GM18520 (cell line): ENCODE measurements around the gene GDF9.

Experiments
- ATAC-seq: cut with Tn5 transposase; IDR thresholded peaks from one replicate; pipeline ENCODE4 v1.9.1; 2021; ENCODE audit not compliant: unreplicated experiment

GDF9 gene, protein sequence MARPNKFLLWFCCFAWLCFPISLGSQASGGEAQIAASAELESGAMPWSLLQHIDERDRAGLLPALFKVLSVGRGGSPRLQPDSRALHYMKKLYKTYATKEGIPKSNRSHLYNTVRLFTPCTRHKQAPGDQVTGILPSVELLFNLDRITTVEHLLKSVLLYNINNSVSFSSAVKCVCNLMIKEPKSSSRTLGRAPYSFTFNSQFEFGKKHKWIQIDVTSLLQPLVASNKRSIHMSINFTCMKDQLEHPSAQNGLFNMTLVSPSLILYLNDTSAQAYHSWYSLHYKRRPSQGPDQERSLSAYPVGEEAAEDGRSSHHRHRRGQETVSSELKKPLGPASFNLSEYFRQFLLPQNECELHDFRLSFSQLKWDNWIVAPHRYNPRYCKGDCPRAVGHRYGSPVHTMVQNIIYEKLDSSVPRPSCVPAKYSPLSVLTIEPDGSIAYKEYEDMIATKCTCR

GRCh38 chr5:132866342-132867045, at the start of gene GDF9, which contains the start of gene UQCRQ:
Gene GDF9, minus strand, starts transcription at chr5:132866469. Its CDS starts 1,936 bp downstream, at chr5:132864533.
Gene UQCRQ, plus strand, starts transcription at chr5:132866642. Its CDS starts 240 bp downstream, at chr5:132866882.
- ATAC-seq = peak; percentile 99

DNA sequence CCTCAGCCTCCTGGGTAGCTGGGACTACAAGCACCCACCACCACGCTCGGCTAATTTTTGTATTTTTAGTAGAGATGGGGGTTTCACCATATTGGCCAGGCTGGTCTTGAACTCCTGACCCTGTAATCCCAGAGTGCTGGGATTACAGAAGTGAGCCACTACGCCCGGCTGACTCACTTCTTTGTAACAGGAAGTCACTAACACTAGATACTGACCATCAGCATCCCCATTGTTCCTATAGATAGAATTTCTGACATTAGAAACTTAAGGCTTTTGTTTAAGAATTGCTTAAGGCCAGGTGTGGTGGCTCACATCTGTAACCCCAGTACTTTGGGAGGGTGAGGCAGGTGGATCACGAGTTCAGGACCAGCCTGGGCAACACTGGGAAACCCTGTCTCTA, 49.4 kb upstream of the GDF9 start:
- ATAC-seq = no peak

GRCh38 chr5:132909702-132910101, 43.4 kb upstream of the GDF9 start:
- ATAC-seq = no peak

DNA sequence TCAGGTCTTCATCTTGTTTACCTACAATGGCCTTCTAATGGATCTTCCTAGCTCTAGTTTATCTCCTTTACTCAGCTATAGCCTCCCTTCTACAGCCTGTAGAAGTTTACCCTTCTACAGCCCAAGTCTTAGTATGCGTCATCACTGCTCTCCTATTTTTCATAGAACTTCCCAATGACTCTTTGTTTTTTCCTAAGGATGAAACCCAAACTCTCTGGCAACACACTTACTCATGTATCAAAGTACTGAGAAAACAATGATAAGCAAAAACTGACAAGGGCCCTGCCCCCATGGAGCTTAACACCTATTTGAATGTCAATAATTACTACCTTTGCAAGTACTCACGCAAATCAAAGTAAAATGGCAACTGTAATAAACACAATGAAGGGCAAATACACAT, 40.9 kb upstream of the GDF9 start:
- ATAC-seq = no peak

GRCh38 chr5:132905938-132906337, 39.7 kb upstream of the GDF9 start:
- ATAC-seq = no peak

DNA sequence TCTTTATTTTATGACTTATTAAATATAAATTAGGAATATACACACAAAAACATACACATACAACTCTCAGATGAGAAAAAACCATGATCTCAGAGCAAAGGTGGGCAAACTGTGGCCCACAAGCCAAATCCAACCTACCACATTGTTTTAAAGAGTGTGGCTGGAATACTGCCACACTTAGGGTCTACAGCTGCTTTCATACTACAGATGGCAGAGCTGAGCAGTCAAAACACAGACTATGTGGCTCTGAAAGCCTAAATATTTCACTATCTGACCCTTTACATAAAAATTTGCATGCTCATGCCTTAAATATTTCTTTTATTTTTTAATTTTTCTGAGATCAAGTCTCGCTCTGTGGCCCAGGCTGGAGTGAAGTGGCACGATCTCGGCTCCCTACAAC, 35.5 kb upstream of the GDF9 start:
- no peak for ATAC-seq

GRCh38 chr5:132901036-132901435, 34.8 kb upstream of the GDF9 start:
- ATAC-seq = no peak

- ATAC-seq = no peak
Measured at GRCh38 chr5:132898094-132898493, 31.8 kb upstream of the GDF9 start.

DNA sequence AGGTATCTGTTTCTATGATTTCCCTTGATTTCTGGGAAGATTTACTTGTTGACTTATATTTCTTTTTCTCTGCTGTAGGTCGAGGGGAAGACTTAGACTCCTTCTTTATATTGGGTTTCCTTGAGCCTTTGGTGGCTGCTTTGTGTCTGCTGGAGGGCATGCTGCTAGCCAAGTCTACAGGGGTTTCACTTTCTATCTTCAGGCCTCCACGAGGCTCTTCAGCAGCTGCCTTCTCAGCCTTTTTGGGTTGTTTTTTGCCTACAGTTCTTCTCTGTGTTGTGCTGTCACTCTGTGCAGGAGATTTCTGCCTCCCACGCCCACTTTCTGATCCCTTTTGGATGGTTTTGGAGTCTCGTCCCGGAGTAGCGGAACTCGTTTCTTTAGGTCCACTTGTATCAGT, 30.4 kb upstream of the GDF9 start:
- ATAC-seq = no peak

GRCh38 chr5:132895719-132896305, 29.5 kb upstream of the GDF9 start:
- ATAC-seq = no peak

DNA sequence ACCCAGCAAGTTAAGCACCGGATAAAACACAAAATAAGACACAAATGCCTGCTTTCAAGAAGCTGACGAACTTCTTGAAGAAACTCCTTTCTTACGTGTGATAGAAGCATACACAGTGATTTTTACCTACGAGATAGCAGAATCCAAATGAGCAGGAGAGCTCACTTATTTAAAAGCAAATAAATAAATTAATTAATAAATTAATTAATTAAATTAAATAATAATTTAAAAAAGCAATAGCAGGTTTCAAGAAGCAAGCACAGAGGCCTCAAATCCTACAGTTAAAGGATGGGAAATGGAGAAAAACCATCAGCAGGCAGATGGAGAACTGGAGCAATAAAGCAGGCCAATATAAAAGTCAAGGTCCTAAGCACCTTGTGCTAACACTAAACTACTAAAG, 24.5 kb upstream of the GDF9 start:
- ATAC-seq = no peak

GRCh38 chr5:132889501-132889900, 23.2 kb upstream of the GDF9 start:
- ATAC-seq = no peak

- no peak for ATAC-seq
Measured at GRCh38 chr5:132887283-132887682, 21.0 kb upstream of the GDF9 start.

- no peak for ATAC-seq
Measured at GRCh38 chr5:132886064-132886823, 20.0 kb upstream of the GDF9 start.

DNA sequence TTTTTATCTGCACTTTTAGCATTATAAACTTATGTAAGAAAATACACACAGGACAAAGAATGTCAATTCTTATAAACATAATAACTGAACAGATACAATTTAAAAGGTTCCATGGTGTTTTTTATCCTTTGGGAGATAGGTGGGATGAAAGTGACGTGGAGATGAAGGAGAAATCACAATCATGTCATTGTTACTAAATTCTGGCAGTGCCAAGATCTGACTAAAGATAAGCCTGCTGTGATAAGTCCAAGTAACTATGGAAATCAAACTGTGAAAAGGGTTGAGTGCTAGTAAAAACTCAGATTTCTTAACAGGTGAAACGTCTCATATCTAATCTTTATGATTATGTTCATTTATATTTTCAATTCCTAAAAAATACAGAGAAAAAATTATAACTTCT, 18.3 kb upstream of the GDF9 start:
- ATAC-seq = no peak

DNA sequence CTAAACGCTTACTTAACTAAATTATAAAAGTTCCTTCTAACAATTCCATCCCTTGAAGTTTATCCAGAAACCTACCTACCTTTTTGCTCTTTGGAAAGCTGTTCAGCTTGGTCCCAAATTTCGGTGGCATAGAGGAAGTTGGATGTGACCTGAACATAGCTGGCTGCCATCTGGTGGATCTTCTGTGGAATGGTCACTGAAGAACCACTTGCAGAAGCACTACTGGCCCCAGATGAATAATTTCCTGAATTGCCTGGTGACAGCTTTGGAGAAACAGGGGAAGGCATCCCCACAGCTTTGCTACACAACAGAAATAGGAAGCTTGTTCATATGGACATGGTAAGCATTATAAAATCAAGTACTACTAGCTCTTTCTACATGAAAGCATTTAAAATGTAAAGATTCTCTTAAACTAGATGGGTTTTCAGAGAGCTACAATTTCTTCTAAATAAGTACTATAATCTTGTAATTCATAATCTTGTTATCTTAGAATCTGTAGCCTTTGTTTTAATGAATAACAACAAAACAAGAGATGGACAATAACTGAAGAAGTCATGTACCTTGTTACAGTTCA, 17.1 kb upstream of the GDF9 start:
- ATAC-seq = no peak

DNA sequence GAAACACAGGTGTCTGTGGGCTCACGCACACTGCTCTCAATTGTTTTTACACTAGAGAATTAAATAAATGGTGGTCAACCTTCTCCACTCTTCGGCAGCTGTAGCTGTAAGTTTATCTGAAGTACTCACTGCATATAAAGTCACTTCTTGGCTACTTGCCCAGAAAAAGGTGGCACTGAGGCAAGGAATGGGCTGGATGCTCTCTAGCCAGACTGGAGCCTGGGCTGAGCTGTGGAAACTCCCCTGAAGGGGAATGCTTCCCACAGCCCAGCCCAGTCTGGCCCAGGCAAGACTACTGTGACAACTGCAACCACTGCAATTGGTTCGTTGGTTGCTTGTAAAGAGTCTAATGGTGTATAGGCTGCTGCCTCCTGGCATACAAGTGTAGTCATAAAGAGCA, 11.7 kb upstream of the GDF9 start:
- ATAC-seq = no peak

DNA sequence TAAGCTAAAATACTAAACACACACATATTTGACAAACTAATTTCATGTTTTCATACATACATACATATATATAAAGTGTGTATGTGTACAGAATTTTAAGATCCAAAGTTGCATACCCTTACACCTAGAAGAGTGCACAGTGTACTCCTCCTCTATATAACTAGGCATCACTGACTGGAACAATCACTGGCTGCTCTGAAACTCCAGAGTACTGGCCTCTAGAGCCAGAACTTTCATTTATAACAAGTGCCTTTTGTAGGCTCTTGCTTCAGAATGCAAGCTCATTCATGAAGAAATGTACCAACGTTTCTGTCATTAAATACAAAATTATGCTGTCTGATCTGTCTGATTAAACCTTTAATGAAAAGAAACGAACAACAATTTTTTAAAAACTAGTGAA, 11.2 kb upstream of the GDF9 start:
- no peak for ATAC-seq

- ATAC-seq = no peak
Measured at GRCh38 chr5:132876020-132876759, 9.9 kb upstream of the GDF9 start.

DNA sequence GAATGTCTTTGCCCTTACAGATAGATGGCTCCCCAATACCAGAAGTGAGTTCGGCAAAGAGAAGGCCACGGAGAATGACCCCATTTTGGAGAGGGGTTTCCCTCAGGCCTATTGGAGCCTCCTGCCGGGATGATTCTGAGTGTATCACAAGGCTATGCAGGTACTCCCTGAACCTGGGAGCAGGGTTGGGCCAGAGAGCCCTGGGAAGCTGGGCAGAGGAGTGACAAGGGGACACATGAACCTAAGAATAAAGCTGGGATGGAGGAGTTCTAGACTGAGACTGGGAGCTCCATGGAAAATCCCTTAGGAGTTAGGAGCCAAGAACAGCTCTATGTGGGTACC, 7.6 kb upstream of the GDF9 start:
- ATAC-seq = no peak
